ENCODE results near the gene DNAJC1.

DNAJC1 gene

GRCh38 chr10:21724687-21725367 is 278.7 kb downstream of the DNAJC1 start:
- Histone ChIP-seq H4K20me1 (ENCODE audit: insufficient read depth, low read length) (no peaks in the 10 kb centered on the region), H3K4me3 (ENCODE audit: low read length) (no peak overlapping the region), H3K9me2 (replicated peaks; ENCODE audit: insufficient read depth, low read length) (no peaks in the 10 kb centered on the region), H3K9me3 (replicated peaks; ENCODE audit: insufficient read depth, low read length) (no peaks in the 10 kb centered on the region), H3K9ac (ENCODE audit: low read length) (no peak overlapping the region), H3K27me3 (replicated peaks; ENCODE audit: insufficient read depth, low read length) (no peaks in the 10 kb centered on the region), H3K79me2 (ENCODE audit: low read length) (no peaks in the 10 kb centered on the region), H3F3A (ENCODE audit: insufficient read depth, low read length) (peaks cover 13% of the 10 kb centered on the region), H3K36me3 (replicated peaks; ENCODE audit: insufficient read depth, low read length) (no peaks in the 10 kb centered on the region), H3K27ac (ENCODE audit: low read length) (peak overlapping the region; percentile 5; the same call in 1 of the 2 replicates), H2AFZ (ENCODE audit: low read length) (no peak overlapping the region), H3K4me1 (ENCODE audit: low read length) (peaks cover 16% of the 10 kb centered on the region), H3K4me2 (ENCODE audit: low read depth, low read length) (no peak overlapping the region)
- TF ChIP-seq EZH2 (optimal IDR thresholded peaks at IDR 0.05; ENCODE audit: low read depth, low read length): no peak
- TF ChIP-seq EZH2phosphoT487 (IDR thresholded peaks at IDR 0.05; ENCODE audit: low read length): no peak
- TF ChIP-seq CTCF (IDR thresholded peaks at IDR 0.05; ENCODE audit: low read length): no peak
- peak; percentile 96 for DNase-seq

- H2AFZ ChIP-seq (ENCODE audit: low read length): no peak overlapping the region
- no peak overlapping the region for H3K4me3 ChIP-seq (ENCODE audit: low read length)
- H3K9me3 ChIP-seq (replicated peaks; ENCODE audit: insufficient read depth, low read length): no peaks in the 10 kb centered on the region
- 0 out of 2 replicates have a peak, but pooled peaks cover 6% of the 10 kb centered on the region for H3K79me2 ChIP-seq (ENCODE audit: low read length)
- no peak overlapping the region for H3K27ac ChIP-seq (ENCODE audit: low read length)
- DNase-seq: no peak
- peaks cover 23% of the 10 kb centered on the region for H3K4me1 ChIP-seq (ENCODE audit: low read length)
- H3K36me3 ChIP-seq (replicated peaks; ENCODE audit: insufficient read depth, low read length): no peaks in the 10 kb centered on the region
- TF ChIP-seq EZH2 (optimal IDR thresholded peaks at IDR 0.05; ENCODE audit: low read depth, low read length) (no peak), EZH2phosphoT487 (IDR thresholded peaks at IDR 0.05; ENCODE audit: low read length) (no peak)
- no peaks in the 10 kb centered on the region for H3K27me3 ChIP-seq (replicated peaks; ENCODE audit: insufficient read depth, low read length)
- H3F3A ChIP-seq (ENCODE audit: insufficient read depth, low read length): peaks cover 13% of the 10 kb centered on the region
- no peaks in the 10 kb centered on the region for H4K20me1 ChIP-seq (ENCODE audit: insufficient read depth, low read length)
- H3K9me2 ChIP-seq (replicated peaks; ENCODE audit: insufficient read depth, low read length): no peaks in the 10 kb centered on the region
- H3K9ac ChIP-seq (ENCODE audit: low read length): no peak overlapping the region
- no peak overlapping the region for H3K4me2 ChIP-seq (ENCODE audit: low read depth, low read length)
Observed at GRCh38 chr10:21724020-21724589, 279.4 kb downstream of the DNAJC1 start.

- Histone ChIP-seq H3K9me2 (replicated peaks; ENCODE audit: insufficient read depth, low read length) (no peaks in the 10 kb centered on the region), H3K27me3 (replicated peaks; ENCODE audit: insufficient read depth, low read length) (no peaks in the 10 kb centered on the region), H3K9ac (ENCODE audit: low read length) (no peak overlapping the region), H2AFZ (ENCODE audit: low read length) (no peak overlapping the region), H3K9me3 (replicated peaks; ENCODE audit: insufficient read depth, low read length) (no peaks in the 10 kb centered on the region), H3F3A (ENCODE audit: insufficient read depth, low read length) (peaks cover 13% of the 10 kb centered on the region), H3K36me3 (replicated peaks; ENCODE audit: insufficient read depth, low read length) (no peaks in the 10 kb centered on the region), H3K79me2 (ENCODE audit: low read length) (0 out of 2 replicates have a peak, but pooled peaks cover 6% of the 10 kb centered on the region), H3K4me3 (ENCODE audit: low read length) (no peak overlapping the region), H3K27ac (ENCODE audit: low read length) (no peak overlapping the region), H3K4me2 (ENCODE audit: low read depth, low read length) (no peak overlapping the region), H3K4me1 (ENCODE audit: low read length) (peaks cover 23% of the 10 kb centered on the region), H4K20me1 (ENCODE audit: insufficient read depth, low read length) (no peaks in the 10 kb centered on the region)
- TF ChIP-seq CTCF (IDR thresholded peaks at IDR 0.05; ENCODE audit: low read length) (no peak), EZH2phosphoT487 (IDR thresholded peaks at IDR 0.05; ENCODE audit: low read length) (no peak)
- no peak for DNase-seq
Observed at GRCh38 chr10:21722209-21722608, 281.3 kb downstream of the DNAJC1 start.
